ENCODE measurements around the gene VSTM2B. TPM values are rescaled to one million over a fixed set of nuclear protein-coding genes. Genes with fewer than 3 reads are reported as not detected.
A peak's percentile ranks its signal among the peaks of the same experiment; 100 is the strongest.

VSTM2B gene
- total RNA-seq, 2 experiments from 2014 or later, result not detected

GRCh38 chr19:29528350-29528945 lies 2.7 kb downstream of the VSTM2B start:
- peak; percentile 50 for DNase-seq (ENCODE audit: low spot score)
- H3K9me3 ChIP-seq (ENCODE audit: low read length), result no peaks in the 10 kb centered on the region
- H3K9me2 ChIP-seq (ENCODE audit: insufficient read depth, low read length), result no peaks in the 10 kb centered on the region
- CTCF ChIA-PET (ENCODE audit: unreplicated experiment), result no interaction called here
- H4K20me1 ChIP-seq (ENCODE audit: insufficient read depth, low read length), result no peaks in the 10 kb centered on the region
- no peak overlapping the region for H2AFZ ChIP-seq (ENCODE audit: low read length)
- POLR2A ChIA-PET, result no interaction called here
- H3K4me2 ChIP-seq (ENCODE audit: low read length), result no peak overlapping the region
- intact Hi-C loops (cut with micrococcal nuclease; ENCODE audit: unreplicated experiment), result no loop called here
- H3K27ac ChIP-seq (ENCODE audit: low read depth, low read length, poor library complexity, severe bottlenecking), result no peak overlapping the region
- no peaks in the 10 kb centered on the region for H3K36me3 ChIP-seq (ENCODE audit: insufficient read depth, low read length)
- H3K79me2 ChIP-seq (ENCODE audit: insufficient read depth, low read depth, low read length), result no peaks in the 10 kb centered on the region
- H3K4me3 ChIP-seq (ENCODE audit: low read depth, low read length, poor library complexity, severe bottlenecking), result no peak overlapping the region
- peak; percentile 79 for TF ChIP-seq CTCF (conservative IDR thresholded peaks at IDR 0.05; ENCODE audit: low read length)
- TF ChIP-seq EZH2phosphoT487 (IDR thresholded peaks at IDR 0.05; ENCODE audit: borderline replicate concordance, low read depth, low read length), result no peak
- no peaks in the 10 kb centered on the region for H3K4me1 ChIP-seq (ENCODE audit: insufficient read depth, low read length, poor library complexity, severe bottlenecking)
- no TSS peak for BruUV-seq (replicated peaks)

GRCh38 chr19:29528946-29529645 lies 3.3 kb downstream of the VSTM2B start:
- no TSS peak for BruUV-seq (replicated peaks)
- H3K79me2 ChIP-seq (ENCODE audit: insufficient read depth, low read depth, low read length), result no peaks in the 10 kb centered on the region
- CTCF ChIA-PET (ENCODE audit: unreplicated experiment), result no interaction called here
- POLR2A ChIA-PET, result no interaction called here
- H3K36me3 ChIP-seq (ENCODE audit: insufficient read depth, low read length), result no peaks in the 10 kb centered on the region
- H3K4me2 ChIP-seq (ENCODE audit: low read length), result no peak overlapping the region
- DNase-seq (ENCODE audit: low spot score), result no peak
- H3K4me1 ChIP-seq (ENCODE audit: insufficient read depth, low read length, poor library complexity, severe bottlenecking), result no peaks in the 10 kb centered on the region
- no peak overlapping the region for H3K27ac ChIP-seq (ENCODE audit: low read depth, low read length, poor library complexity, severe bottlenecking)
- H3K9me3 ChIP-seq (ENCODE audit: low read length), result no peaks in the 10 kb centered on the region
- no peaks in the 10 kb centered on the region for H4K20me1 ChIP-seq (ENCODE audit: insufficient read depth, low read length)
- H2AFZ ChIP-seq (ENCODE audit: low read length), result no peak overlapping the region
- intact Hi-C loops (cut with micrococcal nuclease; ENCODE audit: unreplicated experiment), result no loop called here
- H3K9me2 ChIP-seq (ENCODE audit: insufficient read depth, low read length), result no peaks in the 10 kb centered on the region
- no peak overlapping the region for H3K4me3 ChIP-seq (ENCODE audit: low read depth, low read length, poor library complexity, severe bottlenecking)
- no peak for TF ChIP-seq EZH2phosphoT487 (IDR thresholded peaks at IDR 0.05; ENCODE audit: borderline replicate concordance, low read depth, low read length)
- TF ChIP-seq CTCF (conservative IDR thresholded peaks at IDR 0.05; ENCODE audit: low read length), result no peak

Data from OCI-LY7 (cell line).